HUES64 (cell line): ENCODE results near the gene ECT2L.
"Not testable (repeated sequence)": the region's sequence is repeated elsewhere in the genome, so short reads cannot be mapped to it uniquely, and the experiment has no call there.

Experiments
- H3K27ac ChIP-seq: 2 replicates; pipeline ENCODE4 v1.7.0; 2013; ENCODE audit warnings: low read depth, low read length, inconsistent platforms
- H3K27me3 ChIP-seq: 2 replicates; pipeline ENCODE4 v1.6.1; 2013; ENCODE audit warnings: mild to moderate bottlenecking, low read length; ENCODE audit not compliant: insufficient read depth
- H3K36me3 ChIP-seq: 2 replicates; pipeline ENCODE4 v1.6.1; 2013; ENCODE audit warnings: mild to moderate bottlenecking, low read length; ENCODE audit not compliant: insufficient read depth
- H3K4me1 ChIP-seq: 2 replicates; pipeline ENCODE4 v1.6.1; 2013; ENCODE audit warnings: mild to moderate bottlenecking, low read length, moderate library complexity; ENCODE audit not compliant: insufficient read depth
- H3K4me3 ChIP-seq: 2 replicates; pipeline ENCODE4 v1.5.1; 2013; ENCODE audit warnings: mild to moderate bottlenecking, low read length, moderate library complexity
- H3K9ac ChIP-seq: 2 replicates; pipeline ENCODE4 v1.6.1; 2013; ENCODE audit warnings: mild to moderate bottlenecking, low read depth, low read length
- H3K9me3 ChIP-seq: 2 replicates; pipeline ENCODE4 v1.6.1; 2013; ENCODE audit warnings: low read depth, low read length; ENCODE audit not compliant: insufficient read depth
- WGBS: fragments of 150-250, 120-280 bp; methylation state at CpG from one replicate; pipeline ENCODE4 v1.1.7; 2013; ENCODE audit warnings: missing lambda C conversion rate; 5-methylcytosine and 5-hydroxymethylcytosine counted together

The ECT2L gene

DNA sequence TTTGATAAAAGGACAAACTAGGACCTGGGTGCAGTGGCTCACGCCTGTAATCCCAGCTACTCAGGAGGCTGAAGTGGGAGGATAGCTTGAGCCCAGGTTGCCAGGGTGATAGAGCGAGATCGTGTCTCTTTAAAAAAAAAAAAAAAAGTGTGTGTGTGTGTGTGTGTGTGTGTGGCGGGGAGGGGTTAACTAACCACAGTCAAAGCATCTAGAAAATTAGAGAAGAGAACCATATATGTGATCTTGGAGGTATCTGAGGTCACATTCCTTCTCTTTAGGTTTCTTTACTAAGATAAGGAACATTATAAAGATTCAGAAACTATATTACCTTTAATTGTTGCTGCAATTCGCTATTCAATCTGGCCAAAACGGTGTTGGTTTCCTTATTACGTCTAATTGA is 111.3 kb downstream of the ECT2L start:
- H3K27ac ChIP-seq = no peak overlapping the region
- peaks cover 96% of the 10 kb centered on the region for H3K36me3 ChIP-seq
- WGBS = 86% methylated on average over 6 of the region's 7 CpGs
- H3K4me3 ChIP-seq = no peak overlapping the region
- no peaks in the 10 kb centered on the region for H3K27me3 ChIP-seq
- H3K9ac ChIP-seq = no peak overlapping the region
- no peaks in the 10 kb centered on the region for H3K9me3 ChIP-seq
- H3K4me1 ChIP-seq = no peaks in the 10 kb centered on the region

DNA sequence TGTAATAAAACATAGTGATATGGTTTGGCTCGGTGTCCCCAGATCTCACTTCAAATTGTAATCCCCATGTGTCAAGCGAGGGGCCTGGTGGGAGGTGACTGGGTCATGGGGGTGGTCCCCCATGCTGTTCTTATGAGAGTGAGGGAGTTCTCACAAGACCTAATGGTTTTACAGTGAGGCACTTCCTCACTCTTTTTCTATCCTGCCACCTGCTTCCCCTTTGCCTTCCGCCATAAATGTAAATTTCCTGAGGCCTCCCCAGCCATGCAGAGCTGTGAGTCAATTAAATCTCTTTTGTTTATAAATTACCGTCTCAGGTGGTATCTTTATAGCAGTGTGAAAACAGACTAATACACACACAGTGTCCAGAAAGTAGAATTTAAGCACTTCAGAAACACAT is 113.6 kb downstream of the ECT2L start:
- H3K36me3 ChIP-seq = peaks cover 96% of the 10 kb centered on the region
- WGBS = 67% methylated on average over 2 of the region's 4 CpGs
- no peaks in the 10 kb centered on the region for H3K4me1 ChIP-seq
- H3K27me3 ChIP-seq = no peaks in the 10 kb centered on the region
- H3K4me3 ChIP-seq = no peak overlapping the region
- H3K27ac ChIP-seq = no peak overlapping the region
- no peak overlapping the region for H3K9ac ChIP-seq
- no peaks in the 10 kb centered on the region for H3K9me3 ChIP-seq

DNA sequence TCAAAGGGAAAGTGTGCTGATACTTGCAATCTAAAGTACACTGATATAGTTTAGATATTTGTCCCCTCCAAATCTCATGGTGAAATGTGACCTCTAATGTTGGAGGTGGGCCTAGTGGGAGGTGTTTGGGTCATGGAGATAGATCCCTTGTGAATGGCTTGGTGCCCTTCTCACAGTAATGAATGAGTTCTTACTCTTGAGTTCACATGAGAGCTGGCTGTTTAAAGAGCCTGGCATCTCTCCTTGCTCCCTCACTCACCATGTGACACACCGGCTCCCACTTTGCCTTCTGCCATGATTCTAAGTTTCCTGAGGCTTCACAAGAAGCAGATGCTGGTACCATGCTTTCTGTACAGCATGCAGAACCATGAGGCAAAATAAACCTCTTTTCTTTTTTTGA is 114.1 kb downstream of the ECT2L start:
- H3K27me3 ChIP-seq = no peaks in the 10 kb centered on the region
- H3K27ac ChIP-seq = no peak overlapping the region
- peaks cover 96% of the 10 kb centered on the region for H3K36me3 ChIP-seq
- H3K4me3 ChIP-seq = no peak overlapping the region
- 92% methylated on average over 1 of the region's 1 CpG for WGBS
- no peaks in the 10 kb centered on the region for H3K9me3 ChIP-seq
- H3K4me1 ChIP-seq = no peaks in the 10 kb centered on the region
- H3K9ac ChIP-seq = no peak overlapping the region

DNA sequence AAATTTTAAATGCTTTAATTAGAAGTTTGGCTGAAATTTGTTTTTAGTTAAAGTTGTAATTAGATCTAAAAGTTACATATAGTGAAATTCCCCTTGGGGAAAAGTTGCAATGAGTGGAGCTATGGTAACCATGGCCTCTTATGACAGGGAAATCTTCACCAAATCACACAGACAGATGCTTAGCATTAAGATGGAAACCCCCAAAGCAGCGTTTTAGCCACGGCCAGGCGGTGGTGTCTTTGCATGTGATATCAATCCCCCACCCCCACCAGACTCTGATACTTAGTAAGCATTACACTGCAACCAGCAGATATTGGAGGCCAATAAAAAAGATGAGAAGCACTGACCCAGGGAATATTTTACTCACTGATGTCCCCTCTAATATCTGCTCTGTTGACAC is 116.4 kb downstream of the ECT2L start:
- WGBS = 77% methylated on average over 3 of the region's 3 CpGs
- no peaks in the 10 kb centered on the region for H3K4me1 ChIP-seq
- no peaks in the 10 kb centered on the region for H3K9me3 ChIP-seq
- no peak overlapping the region for H3K4me3 ChIP-seq
- no peak overlapping the region for H3K9ac ChIP-seq
- H3K27ac ChIP-seq = no peak overlapping the region
- no peaks in the 10 kb centered on the region for H3K27me3 ChIP-seq
- H3K36me3 ChIP-seq = peaks cover 95% of the 10 kb centered on the region

DNA sequence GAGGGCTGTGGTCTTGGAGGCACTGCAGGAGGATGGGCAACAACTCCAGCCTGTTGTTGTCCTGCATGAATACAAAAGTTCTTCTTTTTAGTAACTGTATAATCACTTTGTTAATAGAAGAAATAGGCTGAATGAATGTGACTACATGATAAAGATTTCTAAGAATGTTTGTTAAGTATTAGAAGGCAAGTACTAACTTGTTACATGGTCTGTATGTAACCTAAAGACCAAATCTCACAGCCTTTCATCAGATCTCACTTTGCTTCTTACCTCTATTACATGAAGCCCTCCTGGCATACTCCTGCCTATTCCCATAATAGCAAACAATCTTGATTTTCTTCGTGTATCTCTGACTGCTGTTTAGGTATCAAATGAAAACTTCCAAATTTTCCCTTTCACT is 118.8 kb downstream of the ECT2L start:
- no peak overlapping the region for H3K9ac ChIP-seq
- no peak overlapping the region for H3K4me3 ChIP-seq
- H3K9me3 ChIP-seq = no peaks in the 10 kb centered on the region
- no peak overlapping the region for H3K27ac ChIP-seq
- no peaks in the 10 kb centered on the region for H3K27me3 ChIP-seq
- H3K36me3 ChIP-seq = peaks cover 93% of the 10 kb centered on the region
- WGBS = 99% methylated on average over 1 of the region's 1 CpG
- no peaks in the 10 kb centered on the region for H3K4me1 ChIP-seq

DNA sequence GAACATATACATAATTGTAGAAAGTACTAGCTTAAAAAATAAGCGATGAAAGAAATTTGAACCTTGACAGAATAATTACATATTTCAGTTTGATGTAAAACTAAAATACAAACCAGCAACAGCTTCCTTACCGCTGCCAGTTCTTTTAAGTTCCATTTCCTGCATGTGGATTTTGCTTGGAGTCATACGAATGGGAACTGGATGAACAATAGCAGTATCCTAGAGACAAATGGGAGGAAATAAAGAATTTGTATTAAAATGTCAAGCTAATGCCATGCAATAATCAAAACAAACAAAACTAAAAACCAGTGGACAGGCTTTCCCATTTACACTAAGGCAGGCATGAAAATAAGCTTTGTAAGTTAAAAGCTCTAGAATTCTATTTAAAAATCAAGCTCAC is 125.0 kb downstream of the ECT2L start:
- H3K4me1 ChIP-seq = no peaks in the 10 kb centered on the region
- H3K27ac ChIP-seq = no peak overlapping the region
- WGBS = 93% methylated on average over 3 of the region's 3 CpGs
- peaks cover 58% of the 10 kb centered on the region for H3K36me3 ChIP-seq
- H3K9ac ChIP-seq = no peak overlapping the region
- no peaks in the 10 kb centered on the region for H3K27me3 ChIP-seq
- H3K4me3 ChIP-seq = no peak overlapping the region
- no peaks in the 10 kb centered on the region for H3K9me3 ChIP-seq

DNA sequence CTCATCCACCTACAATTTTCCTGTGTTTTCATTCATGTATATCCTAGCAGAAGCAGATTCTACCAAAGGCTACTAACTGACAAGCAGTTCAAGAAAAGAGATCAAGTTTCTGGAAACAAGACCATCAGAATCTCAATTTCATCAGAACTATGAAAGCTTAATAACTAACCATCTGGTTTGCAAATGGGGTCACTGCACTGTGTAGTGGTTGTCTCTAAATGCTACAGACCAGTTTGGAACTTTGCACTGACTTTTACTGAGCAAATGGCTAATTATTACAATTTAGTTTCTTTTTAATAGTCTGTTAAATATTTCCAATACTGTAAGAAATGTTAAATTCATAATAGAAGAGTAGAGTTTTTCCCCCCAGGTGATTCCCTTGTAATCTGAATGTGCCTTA is 127.7 kb downstream of the ECT2L start:
- no peak overlapping the region for H3K4me3 ChIP-seq
- H3K36me3 ChIP-seq = peaks cover 62% of the 10 kb centered on the region

DNA sequence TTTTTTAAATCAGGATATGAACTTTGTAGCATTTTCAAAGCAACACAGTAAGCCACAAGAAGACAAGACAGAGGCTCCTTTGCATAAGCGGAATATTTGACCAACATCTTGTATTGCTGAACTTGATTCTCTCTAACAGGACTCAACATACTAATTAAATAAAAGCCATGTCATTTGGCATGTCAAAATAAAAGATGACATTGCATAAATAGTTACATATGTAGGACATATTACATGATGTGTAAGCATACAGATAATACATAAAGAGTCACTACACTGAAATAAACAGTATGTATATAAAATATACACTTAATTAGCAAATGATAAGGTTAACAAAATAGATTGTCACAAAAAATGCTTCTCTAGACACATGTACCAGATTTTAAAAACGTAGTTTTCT is 129.9 kb downstream of the ECT2L start:
- Histone ChIP-seq H3K4me3 (no peak overlapping the region), H3K4me1 (no peaks in the 10 kb centered on the region), H3K9ac (no peak overlapping the region), H3K27ac (no peak overlapping the region), H3K27me3 (no peaks in the 10 kb centered on the region), H3K36me3 (peaks cover 54% of the 10 kb centered on the region), H3K9me3 (no peaks in the 10 kb centered on the region)
- WGBS = 93% methylated on average over 2 of the region's 2 CpGs

More for the DNA sequence above, 127.7 kb downstream of the ECT2L start:
- no peaks in the 10 kb centered on the region for H3K9me3 ChIP-seq
- H3K27me3 ChIP-seq = no peaks in the 10 kb centered on the region
- H3K27ac ChIP-seq = no peak overlapping the region
- no peaks in the 10 kb centered on the region for H3K4me1 ChIP-seq
- H3K9ac ChIP-seq = no peak overlapping the region

DNA sequence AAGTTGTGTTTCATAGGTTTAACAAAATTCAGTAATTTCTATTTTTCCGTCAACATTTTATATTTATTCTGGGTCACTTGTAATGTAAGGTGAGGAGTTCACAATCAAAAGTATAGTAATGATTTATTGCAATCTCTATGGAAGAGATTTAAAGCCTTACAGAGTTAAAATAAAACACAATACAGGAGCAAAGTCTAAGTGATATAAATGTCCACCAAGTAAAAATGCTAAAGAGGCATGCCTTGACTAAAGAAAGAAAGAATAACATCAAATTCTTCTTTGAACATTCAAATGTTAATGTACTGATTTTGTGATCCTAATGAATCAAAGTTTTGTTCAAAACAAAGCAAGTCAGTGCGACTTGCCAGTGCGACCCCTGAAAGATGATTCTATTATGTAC is 130.7 kb downstream of the ECT2L start:
- Histone ChIP-seq H3K4me1 (no peaks in the 10 kb centered on the region), H3K9me3 (no peaks in the 10 kb centered on the region), H3K27me3 (no peaks in the 10 kb centered on the region), H3K27ac (no peak overlapping the region), H3K9ac (no peak overlapping the region), H3K4me3 (no peak overlapping the region), H3K36me3 (peaks cover 53% of the 10 kb centered on the region)
- no CpG with 5 or more reads among the region's 3 CpGs for WGBS

DNA sequence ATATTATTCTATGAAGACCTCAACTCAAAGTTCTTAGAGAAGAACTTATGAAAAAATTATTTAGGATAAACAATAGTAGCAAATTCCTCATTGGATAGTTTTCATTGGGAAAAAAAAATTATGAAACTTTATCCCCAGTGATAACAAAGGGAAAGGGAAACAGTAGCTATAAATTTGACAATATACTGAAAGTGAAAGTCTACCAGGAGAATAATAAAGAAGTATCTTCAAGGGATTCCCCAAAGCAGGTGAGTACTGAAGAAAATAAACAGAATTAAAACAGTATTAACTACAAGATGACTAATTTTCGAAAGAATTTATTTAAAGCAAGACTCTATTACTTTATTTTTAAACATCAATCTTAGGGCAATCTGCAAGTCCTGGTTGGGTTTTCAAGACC is 135.8 kb downstream of the ECT2L start:
- H3K36me3 ChIP-seq = peaks cover 64% of the 10 kb centered on the region
- H3K27me3 ChIP-seq = no peaks in the 10 kb centered on the region
- 100% methylated on average over 1 of the region's 1 CpG for WGBS
- no peak overlapping the region for H3K9ac ChIP-seq
- H3K4me3 ChIP-seq = no peak overlapping the region
- no peak overlapping the region for H3K27ac ChIP-seq
- no peaks in the 10 kb centered on the region for H3K4me1 ChIP-seq
- H3K9me3 ChIP-seq = peaks cover 2% of the 10 kb centered on the region; the same call in 1 of the 2 replicates

DNA sequence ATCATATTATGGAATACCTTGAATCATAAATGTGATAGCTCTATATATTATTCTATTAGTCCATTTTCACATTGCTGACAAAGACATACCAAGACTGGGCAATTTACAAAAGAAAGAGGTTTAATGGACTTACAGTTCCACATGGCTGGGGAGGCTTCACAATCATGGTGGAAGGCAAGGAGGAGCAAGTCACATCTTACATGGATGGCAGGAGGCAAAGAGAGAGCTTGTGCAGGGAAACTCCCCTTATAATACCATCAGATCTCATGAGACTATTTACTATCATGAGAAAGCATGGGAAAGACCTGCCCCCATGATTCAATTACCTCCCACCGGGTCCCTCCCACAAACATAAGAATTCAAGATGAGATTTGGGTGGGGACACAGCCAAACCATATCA is 141.0 kb downstream of the ECT2L start:
- H3K36me3 ChIP-seq = peaks cover 76% of the 10 kb centered on the region

DNA sequence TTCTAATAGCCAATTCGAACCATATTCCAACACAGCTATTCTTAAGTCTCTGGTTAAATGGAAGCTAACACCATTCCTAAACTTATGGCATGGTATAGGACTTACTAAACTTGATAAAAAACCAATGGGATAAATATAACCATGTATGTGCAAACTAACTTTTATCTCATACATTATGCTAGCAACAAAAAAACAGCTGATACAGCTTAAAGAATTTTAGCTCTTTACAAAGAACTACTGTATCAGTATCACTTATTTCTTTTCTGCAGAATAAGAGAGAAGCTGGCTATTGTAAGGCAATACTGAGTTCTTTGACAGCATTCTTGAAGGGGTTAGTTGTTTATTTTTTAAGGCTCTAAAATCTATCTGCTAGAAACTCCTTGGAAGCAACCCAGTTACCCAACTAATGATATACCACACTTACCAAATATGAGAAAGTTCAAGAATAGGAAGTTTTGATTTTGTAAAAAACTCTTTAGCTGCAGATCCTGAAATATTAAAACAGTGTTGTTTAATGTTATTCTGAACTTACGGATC is 147.3 kb downstream of the ECT2L start:
- peaks cover 4% of the 10 kb centered on the region; the same call in 1 of the 2 replicates for H3K9me3 ChIP-seq
- H3K4me1 ChIP-seq = no peaks in the 10 kb centered on the region
- no peaks in the 10 kb centered on the region for H3K27me3 ChIP-seq
- no peak overlapping the region for H3K27ac ChIP-seq
- no peak overlapping the region for H3K9ac ChIP-seq
- peaks cover 71% of the 10 kb centered on the region for H3K36me3 ChIP-seq
- no peak overlapping the region for H3K4me3 ChIP-seq
- 93% methylated on average over 2 of the region's 2 CpGs for WGBS

More for the DNA sequence above, 141.0 kb downstream of the ECT2L start:
- H3K27me3 ChIP-seq, H3K9ac ChIP-seq, H3K4me3 ChIP-seq, H3K27ac ChIP-seq, H3K4me1 ChIP-seq: not testable (repeated sequence)
- H3K9me3 ChIP-seq = peaks cover 19% of the 10 kb centered on the region; the same call in 1 of the 2 replicates
- WGBS = 100% methylated on average over 1 of the region's 1 CpG
